ENCODE measurements around the gene RASL10B. TPM values are rescaled to one million over a fixed set of nuclear protein-coding genes. Genes with fewer than 3 reads are reported as not detected.
"Not testable (repeated sequence)": the region's sequence is repeated elsewhere in the genome, so short reads cannot be mapped to it uniquely, and the experiment has no call there.

RASL10B gene
- total RNA-seq, 1 donor from 2014 or later: 4.8 TPM

- H4K20me1 ChIP-seq (ENCODE audit: low read depth): peaks cover 20% of the 10 kb centered on the region
- H3K4me1 Mint-ChIP-seq: no peaks in the 10 kb centered on the region
- TF ChIP-seq EZH2phosphoT487 (IDR thresholded peaks at IDR 0.05): no peak
- no peaks in the 10 kb centered on the region for H3K4me1 ChIP-seq
- peaks cover 5% of the 10 kb centered on the region for H3K36me3 Mint-ChIP-seq
- no peak for DNase-seq (ENCODE audit: low spot score)
- H3K27me3 ChIP-seq: no peaks in the 10 kb centered on the region
- no peak overlapping the region for H3K4me3 ChIP-seq
- H3K4me3 Mint-ChIP-seq: no peak overlapping the region
- no peak overlapping the region for H2AFZ ChIP-seq (replicated peaks)
- no peaks in the 10 kb centered on the region for H3K36me3 ChIP-seq
- H3K27me3 Mint-ChIP-seq (ENCODE audit: insufficient read depth, low read depth): no peaks in the 10 kb centered on the region
- H3F3A ChIP-seq (ENCODE audit: low read depth): no peaks in the 10 kb centered on the region
- no peak overlapping the region for H3K27ac Mint-ChIP-seq
- no peaks in the 10 kb centered on the region for H3K9me3 ChIP-seq (ENCODE audit: low read depth)
- no peak overlapping the region for H3K27ac ChIP-seq
- H3K9ac ChIP-seq: no peak overlapping the region
- no peaks in the 10 kb centered on the region for H3K9me3 Mint-ChIP-seq
- no peaks in the 10 kb centered on the region for H3K79me2 ChIP-seq (ENCODE audit: low read depth)
- no peak overlapping the region for H3K4me2 ChIP-seq
These were observed 29.9 kb upstream of the RASL10B start for GRCh38 chr17:35701491-35701890.

- H3K4me3 Mint-ChIP-seq; H3K9me3 ChIP-seq (ENCODE audit: low read depth); H3K27me3 ChIP-seq; DNase-seq (ENCODE audit: low spot score); H3K9me3 Mint-ChIP-seq; H3K36me3 ChIP-seq; H3K27me3 Mint-ChIP-seq (ENCODE audit: insufficient read depth, low read depth); H3K27ac Mint-ChIP-seq; H3K27ac ChIP-seq; H3K4me2 ChIP-seq; H2AFZ ChIP-seq (replicated peaks); H3K4me3 ChIP-seq; H3F3A ChIP-seq (ENCODE audit: low read depth); H3K9ac ChIP-seq; H3K4me1 Mint-ChIP-seq; H3K36me3 Mint-ChIP-seq; H3K79me2 ChIP-seq (ENCODE audit: low read depth); H3K4me1 ChIP-seq: not testable (repeated sequence)
- H4K20me1 ChIP-seq (ENCODE audit: low read depth): peaks cover 18% of the 10 kb centered on the region
These were observed 28.1 kb upstream of the RASL10B start for GRCh38 chr17:35703308-35703707.

- H3K27ac Mint-ChIP-seq: no peak overlapping the region
- H3K4me1 Mint-ChIP-seq: no peaks in the 10 kb centered on the region
- H3K27me3 ChIP-seq: no peaks in the 10 kb centered on the region
These were observed 26.2 kb upstream of the RASL10B start for GRCh38 chr17:35705230-35705629.

GRCh38 chr17:35705705-35706104 is 25.7 kb upstream of the RASL10B start:
- H3K36me3 ChIP-seq: peaks cover 7% of the 10 kb centered on the region
- no peak overlapping the region for H2AFZ ChIP-seq (replicated peaks)
- H3K4me2 ChIP-seq: no peak overlapping the region
- H3K4me3 ChIP-seq: no peak overlapping the region
- H3K9ac ChIP-seq: no peak overlapping the region
- no peaks in the 10 kb centered on the region for H3K27me3 ChIP-seq
- H3K27me3 Mint-ChIP-seq (ENCODE audit: insufficient read depth, low read depth): no peaks in the 10 kb centered on the region
- H3F3A ChIP-seq (ENCODE audit: low read depth): peaks cover 16% of the 10 kb centered on the region
- H3K9me3 Mint-ChIP-seq: no peaks in the 10 kb centered on the region
- H3K27ac ChIP-seq: no peak overlapping the region
- no peaks in the 10 kb centered on the region for H3K4me1 ChIP-seq
- no peak overlapping the region for H3K4me3 Mint-ChIP-seq
- peaks cover 15% of the 10 kb centered on the region for H4K20me1 ChIP-seq (ENCODE audit: low read depth)
- no peak overlapping the region for H3K27ac Mint-ChIP-seq
- H3K79me2 ChIP-seq (ENCODE audit: low read depth): no peaks in the 10 kb centered on the region
- TF ChIP-seq CTCF (IDR thresholded peaks at IDR 0.05) (no peak), EZH2 (IDR thresholded peaks at IDR 0.05) (no peak), EZH2phosphoT487 (IDR thresholded peaks at IDR 0.05) (no peak)
- H3K9me3 ChIP-seq (ENCODE audit: low read depth): no peaks in the 10 kb centered on the region
- H3K36me3 Mint-ChIP-seq: peaks cover 11% of the 10 kb centered on the region
- DNase-seq (ENCODE audit: low spot score): no peak
- no peaks in the 10 kb centered on the region for H3K4me1 Mint-ChIP-seq

More at GRCh38 chr17:35705230-35705629, 26.2 kb upstream of the RASL10B start:
- no peak overlapping the region for H3K4me3 Mint-ChIP-seq
- H3K9me3 ChIP-seq (ENCODE audit: low read depth): no peaks in the 10 kb centered on the region
- peaks cover 18% of the 10 kb centered on the region for H4K20me1 ChIP-seq (ENCODE audit: low read depth)
- peaks cover 11% of the 10 kb centered on the region for H3F3A ChIP-seq (ENCODE audit: low read depth)
- no peak overlapping the region for H3K4me2 ChIP-seq
- DNase-seq (ENCODE audit: low spot score): no peak
- H3K36me3 Mint-ChIP-seq: peaks cover 7% of the 10 kb centered on the region
- H3K9me3 Mint-ChIP-seq: no peaks in the 10 kb centered on the region
- H3K4me3 ChIP-seq: no peak overlapping the region
- no peak for TF ChIP-seq EZH2 (IDR thresholded peaks at IDR 0.05)
- no peak for TF ChIP-seq CTCF (IDR thresholded peaks at IDR 0.05)
- no peak for TF ChIP-seq EZH2phosphoT487 (IDR thresholded peaks at IDR 0.05)
- no peak overlapping the region for H2AFZ ChIP-seq (replicated peaks)
- no peak overlapping the region for H3K9ac ChIP-seq
- H3K27ac ChIP-seq: no peak overlapping the region
- H3K27me3 Mint-ChIP-seq (ENCODE audit: insufficient read depth, low read depth): no peaks in the 10 kb centered on the region
- peaks cover 7% of the 10 kb centered on the region for H3K36me3 ChIP-seq
- no peaks in the 10 kb centered on the region for H3K4me1 ChIP-seq
- H3K79me2 ChIP-seq (ENCODE audit: low read depth): no peaks in the 10 kb centered on the region

All from neural progenitor cell (in vitro differentiated cells).